BLaER1 (cell line): Measurements from ENCODE around the gene BRI3.
A peak's percentile ranks its signal among the peaks of the same experiment; 100 is the strongest.

Experiments
- H3K27ac ChIP-seq: shearing (Covaris generic); formaldehyde crosslinking; 2 replicates; pipeline ENCODE4 v1.8.1; 2022
- H3K27me3 ChIP-seq: shearing (Covaris generic); formaldehyde crosslinking; 2 replicates; pipeline ENCODE4 v1.8.1; 2022
- H3K36me3 ChIP-seq: shearing (Covaris generic); formaldehyde crosslinking; 2 replicates; pipeline ENCODE4 v1.8.1; 2022
- H3K4me1 ChIP-seq: shearing (Covaris generic); formaldehyde crosslinking; 2 replicates; pipeline ENCODE4 v1.8.1; 2022
- H3K4me2 ChIP-seq: shearing (Covaris generic); formaldehyde crosslinking; 2 replicates; pipeline ENCODE4 v1.8.1; 2022
- H3K4me3 ChIP-seq: shearing (Covaris generic); formaldehyde crosslinking; 2 replicates; pipeline ENCODE4 v1.8.1; 2022
- H3K9ac ChIP-seq: shearing (Covaris generic); formaldehyde crosslinking; 2 replicates; pipeline ENCODE4 v1.8.1; 2022
- H3K9me3 ChIP-seq: shearing (Covaris generic); formaldehyde crosslinking; 2 replicates; pipeline ENCODE4 v1.8.1; 2022
- H4K20me1 ChIP-seq: shearing (Covaris generic); formaldehyde crosslinking; 2 replicates; pipeline ENCODE4 v1.8.1; 2022
- Cebpa-rat ChIP-seq: shearing (Covaris generic); IDR thresholded peaks from 2 replicates; pipeline ENCODE4 v1.8.1; 2022

The BRI3 gene

GRCh38 chr7:98238976-98239375 lies 42.5 kb upstream of the BRI3 start:
- TF ChIP-seq Cebpa-rat: no peak
- Histone ChIP-seq H3K27ac (no peak overlapping the region), H4K20me1 (peaks cover 10% of the 10 kb centered on the region; the same call in 1 of the 2 replicates)

GRCh38 chr7:98240961-98241673 lies 40.4 kb upstream of the BRI3 start:
- no peak overlapping the region for H3K4me3 ChIP-seq
- H3K9me3 ChIP-seq: no peaks in the 10 kb centered on the region
- no peaks in the 10 kb centered on the region for H3K27me3 ChIP-seq
- H3K9ac ChIP-seq: peak overlapping the region; percentile 55; the same call in 1 of the 2 replicates
- no peak for TF ChIP-seq Cebpa-rat
- H3K36me3 ChIP-seq: peaks cover 60% of the 10 kb centered on the region
- peak overlapping the region; percentile 41 for H3K27ac ChIP-seq
- peaks cover 22% of the 10 kb centered on the region; the same call in 1 of the 2 replicates for H4K20me1 ChIP-seq
- peak overlapping the region; percentile 94 for H3K4me2 ChIP-seq
- H3K4me1 ChIP-seq: peaks cover 57% of the 10 kb centered on the region

More at GRCh38 chr7:98238976-98239375, 42.5 kb upstream of the BRI3 start:
- Histone ChIP-seq H3K4me2 (no peak overlapping the region), H3K9me3 (no peaks in the 10 kb centered on the region), H3K36me3 (peaks cover 58% of the 10 kb centered on the region), H3K9ac (no peak overlapping the region), H3K4me3 (no peak overlapping the region), H3K27me3 (no peaks in the 10 kb centered on the region), H3K4me1 (peaks cover 35% of the 10 kb centered on the region)

GRCh38 chr7:98241674-98242241 lies 39.7 kb upstream of the BRI3 start:
- no peak for TF ChIP-seq Cebpa-rat
- Histone ChIP-seq H3K27me3 (no peaks in the 10 kb centered on the region), H3K27ac (peak overlapping the region; percentile 41), H3K9ac (peak overlapping the region; percentile 55), H3K9me3 (no peaks in the 10 kb centered on the region), H3K4me3 (peak overlapping the region; percentile 49; the same call in 1 of the 2 replicates), H3K36me3 (peaks cover 54% of the 10 kb centered on the region), H3K4me1 (peaks cover 58% of the 10 kb centered on the region), H4K20me1 (peaks cover 22% of the 10 kb centered on the region; the same call in 1 of the 2 replicates), H3K4me2 (peak overlapping the region; percentile 94)

GRCh38 chr7:98242342-98242741 lies 39.1 kb upstream of the BRI3 start:
- Histone ChIP-seq H3K4me3 (peak overlapping the region; percentile 49; the same call in 1 of the 2 replicates), H4K20me1 (peaks cover 22% of the 10 kb centered on the region; the same call in 1 of the 2 replicates), H3K4me1 (peaks cover 58% of the 10 kb centered on the region), H3K27me3 (no peaks in the 10 kb centered on the region), H3K9ac (peak overlapping the region; percentile 55), H3K36me3 (peaks cover 51% of the 10 kb centered on the region), H3K27ac (peak overlapping the region; percentile 41), H3K9me3 (no peaks in the 10 kb centered on the region), H3K4me2 (peak overlapping the region; percentile 94)
- TF ChIP-seq Cebpa-rat: no peak

- no peak overlapping the region for H3K4me3 ChIP-seq
- H3K4me1 ChIP-seq: peaks cover 58% of the 10 kb centered on the region
- no peak for TF ChIP-seq Cebpa-rat
- H3K9ac ChIP-seq: no peak overlapping the region
- H3K27ac ChIP-seq: no peak overlapping the region
- no peaks in the 10 kb centered on the region for H3K27me3 ChIP-seq
- H3K4me2 ChIP-seq: no peak overlapping the region
- peaks cover 51% of the 10 kb centered on the region for H3K36me3 ChIP-seq
- no peaks in the 10 kb centered on the region for H3K9me3 ChIP-seq
- H4K20me1 ChIP-seq: peaks cover 22% of the 10 kb centered on the region; the same call in 1 of the 2 replicates
Measured at GRCh38 chr7:98242934-98243333, 38.6 kb upstream of the BRI3 start.

- peak overlapping the region; percentile 58 for H3K4me2 ChIP-seq
- 0 out of 2 replicates have a peak overlapping the region, but pooled peaks have one; percentile 44 for H3K27ac ChIP-seq
- no peak for TF ChIP-seq Cebpa-rat
- H3K36me3 ChIP-seq: peaks cover 38% of the 10 kb centered on the region
- H3K4me3 ChIP-seq: no peak overlapping the region
- peaks cover 22% of the 10 kb centered on the region; the same call in 1 of the 2 replicates for H4K20me1 ChIP-seq
- no peak overlapping the region for H3K9ac ChIP-seq
- H3K4me1 ChIP-seq: peaks cover 70% of the 10 kb centered on the region
- no peaks in the 10 kb centered on the region for H3K9me3 ChIP-seq
- no peaks in the 10 kb centered on the region for H3K27me3 ChIP-seq
Measured at GRCh38 chr7:98244871-98245270, 36.6 kb upstream of the BRI3 start.

- no peaks in the 10 kb centered on the region for H3K9me3 ChIP-seq
- no peak overlapping the region for H3K27ac ChIP-seq
- no peak overlapping the region for H3K9ac ChIP-seq
- no peak overlapping the region for H3K4me3 ChIP-seq
- H3K4me1 ChIP-seq: peaks cover 70% of the 10 kb centered on the region
- H4K20me1 ChIP-seq: 0 out of 2 replicates have a peak, but pooled peaks cover 23% of the 10 kb centered on the region
- H3K27me3 ChIP-seq: no peaks in the 10 kb centered on the region
- no peak overlapping the region for H3K4me2 ChIP-seq
- peaks cover 26% of the 10 kb centered on the region for H3K36me3 ChIP-seq
- no peak for TF ChIP-seq Cebpa-rat
Measured at GRCh38 chr7:98248156-98248555, 33.3 kb upstream of the BRI3 start.

- peaks cover 17% of the 10 kb centered on the region for H3K36me3 ChIP-seq
- no peak for TF ChIP-seq Cebpa-rat
- H3K27ac ChIP-seq: peak overlapping the region; percentile 46
- H3K4me3 ChIP-seq: no peak overlapping the region
- H3K9ac ChIP-seq: no peak overlapping the region
- H3K4me2 ChIP-seq: peak overlapping the region; percentile 52
- H4K20me1 ChIP-seq: 0 out of 2 replicates have a peak, but pooled peaks cover 23% of the 10 kb centered on the region
- H3K9me3 ChIP-seq: no peaks in the 10 kb centered on the region
- no peaks in the 10 kb centered on the region for H3K27me3 ChIP-seq
- peaks cover 67% of the 10 kb centered on the region for H3K4me1 ChIP-seq
Measured at GRCh38 chr7:98249106-98249505, 32.4 kb upstream of the BRI3 start.

- Histone ChIP-seq H3K4me2 (peak overlapping the region; percentile 98), H4K20me1 (peaks cover 26% of the 10 kb centered on the region; the same call in 1 of the 2 replicates), H3K27ac (peak overlapping the region; percentile 72), H3K4me1 (peaks cover 51% of the 10 kb centered on the region), H3K36me3 (peaks cover 26% of the 10 kb centered on the region), H3K27me3 (no peaks in the 10 kb centered on the region), H3K9ac (peak overlapping the region; percentile 74), H3K4me3 (peak overlapping the region; percentile 84), H3K9me3 (no peaks in the 10 kb centered on the region)
- no peak for TF ChIP-seq Cebpa-rat
Measured at GRCh38 chr7:98250789-98251188, 30.7 kb upstream of the BRI3 start.

GRCh38 chr7:98251231-98251600 lies 30.3 kb upstream of the BRI3 start:
- peaks cover 26% of the 10 kb centered on the region; the same call in 1 of the 2 replicates for H4K20me1 ChIP-seq
- no peaks in the 10 kb centered on the region for H3K9me3 ChIP-seq
- TF ChIP-seq Cebpa-rat: no peak
- H3K27ac ChIP-seq: peak overlapping the region; percentile 72
- H3K4me2 ChIP-seq: peak overlapping the region; percentile 98
- peaks cover 30% of the 10 kb centered on the region for H3K36me3 ChIP-seq
- H3K4me1 ChIP-seq: peaks cover 46% of the 10 kb centered on the region
- H3K9ac ChIP-seq: peak overlapping the region; percentile 74
- H3K27me3 ChIP-seq: no peaks in the 10 kb centered on the region
- peak overlapping the region; percentile 84 for H3K4me3 ChIP-seq
